ENCODE data around the gene HOXB2.

HOXB2 gene

DNA sequence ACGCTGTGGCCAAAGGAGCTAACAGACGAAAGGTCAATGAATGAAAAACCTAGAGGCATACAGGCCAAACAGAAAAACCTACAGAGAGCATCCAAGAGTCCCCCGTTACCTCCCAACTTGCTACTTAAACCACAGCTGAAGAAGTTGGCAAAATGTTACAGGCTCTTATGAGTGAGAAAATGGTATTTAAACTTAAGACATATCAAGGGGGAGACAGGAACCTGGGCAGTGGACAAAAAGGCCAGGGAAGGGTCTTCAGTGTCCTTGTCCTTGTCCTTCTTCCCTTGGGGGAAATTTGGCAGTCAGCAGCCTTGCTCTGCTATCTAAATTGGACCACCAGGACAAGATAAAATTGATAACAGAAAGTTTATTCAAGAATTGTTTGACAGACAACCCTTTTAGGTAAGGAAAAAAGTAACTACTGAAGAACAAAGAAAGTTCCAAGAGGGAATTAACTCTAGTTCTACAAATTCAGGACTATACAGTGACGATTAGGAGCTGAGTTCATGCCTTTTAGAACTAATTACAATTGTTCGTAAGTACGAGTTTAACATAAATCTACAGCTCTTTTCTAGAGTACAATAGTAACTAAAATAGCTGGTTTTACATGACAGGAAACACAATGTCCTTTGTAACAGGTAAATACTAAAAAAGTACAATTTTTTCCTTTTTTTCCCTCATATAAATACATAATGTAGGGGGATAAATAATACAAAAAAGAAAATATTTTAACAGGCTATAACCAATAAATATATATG, 3.8 kb upstream of the HOXB2 start:
- TF ChIP-seq ZC3H10 (CRISPR knock-in tag; IDR thresholded peaks at IDR 0.05): no peak
- TF ChIP-seq ARNTL (CRISPR knock-in tag; IDR thresholded peaks at IDR 0.05; ENCODE audit: borderline replicate concordance, low read depth): no peak
- TF ChIP-seq, protein P1, sequence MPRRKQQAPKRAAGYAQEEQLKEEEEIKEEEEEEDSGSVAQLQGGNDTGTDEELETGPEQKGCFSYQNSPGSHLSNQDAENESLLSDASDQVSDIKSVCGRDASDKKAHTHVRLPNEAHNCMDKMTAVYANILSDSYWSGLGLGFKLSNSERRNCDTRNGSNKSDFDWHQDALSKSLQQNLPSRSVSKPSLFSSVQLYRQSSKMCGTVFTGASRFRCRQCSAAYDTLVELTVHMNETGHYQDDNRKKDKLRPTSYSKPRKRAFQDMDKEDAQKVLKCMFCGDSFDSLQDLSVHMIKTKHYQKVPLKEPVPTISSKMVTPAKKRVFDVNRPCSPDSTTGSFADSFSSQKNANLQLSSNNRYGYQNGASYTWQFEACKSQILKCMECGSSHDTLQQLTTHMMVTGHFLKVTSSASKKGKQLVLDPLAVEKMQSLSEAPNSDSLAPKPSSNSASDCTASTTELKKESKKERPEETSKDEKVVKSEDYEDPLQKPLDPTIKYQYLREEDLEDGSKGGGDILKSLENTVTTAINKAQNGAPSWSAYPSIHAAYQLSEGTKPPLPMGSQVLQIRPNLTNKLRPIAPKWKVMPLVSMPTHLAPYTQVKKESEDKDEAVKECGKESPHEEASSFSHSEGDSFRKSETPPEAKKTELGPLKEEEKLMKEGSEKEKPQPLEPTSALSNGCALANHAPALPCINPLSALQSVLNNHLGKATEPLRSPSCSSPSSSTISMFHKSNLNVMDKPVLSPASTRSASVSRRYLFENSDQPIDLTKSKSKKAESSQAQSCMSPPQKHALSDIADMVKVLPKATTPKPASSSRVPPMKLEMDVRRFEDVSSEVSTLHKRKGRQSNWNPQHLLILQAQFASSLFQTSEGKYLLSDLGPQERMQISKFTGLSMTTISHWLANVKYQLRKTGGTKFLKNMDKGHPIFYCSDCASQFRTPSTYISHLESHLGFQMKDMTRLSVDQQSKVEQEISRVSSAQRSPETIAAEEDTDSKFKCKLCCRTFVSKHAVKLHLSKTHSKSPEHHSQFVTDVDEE (CRISPR knock-in tag; IDR thresholded peaks at IDR 0.05): no peak
- no peak for TF ChIP-seq TOX (CRISPR knock-in tag; IDR thresholded peaks at IDR 0.05; ENCODE audit: borderline replicate concordance)
- TF ChIP-seq ZNF8 (CRISPR knock-in tag; IDR thresholded peaks at IDR 0.05): no peak
- no peak for TF ChIP-seq ZFP30 (CRISPR knock-in tag; IDR thresholded peaks at IDR 0.05)
- no peak for TF ChIP-seq ZNF565 (CRISPR knock-in tag; conservative IDR thresholded peaks at IDR 0.05; ENCODE audit: low read depth)
- no peak for TF ChIP-seq ISL1 (CRISPR knock-in tag; IDR thresholded peaks at IDR 0.05)
- TF ChIP-seq, protein P2, sequence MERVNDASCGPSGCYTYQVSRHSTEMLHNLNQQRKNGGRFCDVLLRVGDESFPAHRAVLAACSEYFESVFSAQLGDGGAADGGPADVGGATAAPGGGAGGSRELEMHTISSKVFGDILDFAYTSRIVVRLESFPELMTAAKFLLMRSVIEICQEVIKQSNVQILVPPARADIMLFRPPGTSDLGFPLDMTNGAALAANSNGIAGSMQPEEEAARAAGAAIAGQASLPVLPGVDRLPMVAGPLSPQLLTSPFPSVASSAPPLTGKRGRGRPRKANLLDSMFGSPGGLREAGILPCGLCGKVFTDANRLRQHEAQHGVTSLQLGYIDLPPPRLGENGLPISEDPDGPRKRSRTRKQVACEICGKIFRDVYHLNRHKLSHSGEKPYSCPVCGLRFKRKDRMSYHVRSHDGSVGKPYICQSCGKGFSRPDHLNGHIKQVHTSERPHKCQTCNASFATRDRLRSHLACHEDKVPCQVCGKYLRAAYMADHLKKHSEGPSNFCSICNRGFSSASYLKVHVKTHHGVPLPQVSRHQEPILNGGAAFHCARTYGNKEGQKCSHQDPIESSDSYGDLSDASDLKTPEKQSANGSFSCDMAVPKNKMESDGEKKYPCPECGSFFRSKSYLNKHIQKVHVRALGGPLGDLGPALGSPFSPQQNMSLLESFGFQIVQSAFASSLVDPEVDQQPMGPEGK (CRISPR knock-in tag; IDR thresholded peaks at IDR 0.05; ENCODE audit: borderline replicate concordance): no peak
- TF ChIP-seq, protein P3, sequence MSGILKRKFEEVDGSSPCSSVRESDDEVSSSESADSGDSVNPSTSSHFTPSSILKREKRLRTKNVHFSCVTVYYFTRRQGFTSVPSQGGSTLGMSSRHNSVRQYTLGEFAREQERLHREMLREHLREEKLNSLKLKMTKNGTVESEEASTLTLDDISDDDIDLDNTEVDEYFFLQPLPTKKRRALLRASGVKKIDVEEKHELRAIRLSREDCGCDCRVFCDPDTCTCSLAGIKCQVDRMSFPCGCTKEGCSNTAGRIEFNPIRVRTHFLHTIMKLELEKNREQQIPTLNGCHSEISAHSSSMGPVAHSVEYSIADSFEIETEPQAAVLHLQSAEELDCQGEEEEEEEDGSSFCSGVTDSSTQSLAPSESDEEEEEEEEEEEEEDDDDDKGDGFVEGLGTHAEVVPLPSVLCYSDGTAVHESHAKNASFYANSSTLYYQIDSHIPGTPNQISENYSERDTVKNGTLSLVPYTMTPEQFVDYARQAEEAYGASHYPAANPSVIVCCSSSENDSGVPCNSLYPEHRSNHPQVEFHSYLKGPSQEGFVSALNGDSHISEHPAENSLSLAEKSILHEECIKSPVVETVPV (CRISPR knock-in tag; IDR thresholded peaks at IDR 0.05): no peak
- TF ChIP-seq ZNF70 (CRISPR knock-in tag; IDR thresholded peaks at IDR 0.05): no peak
- TF ChIP-seq, protein P4, sequence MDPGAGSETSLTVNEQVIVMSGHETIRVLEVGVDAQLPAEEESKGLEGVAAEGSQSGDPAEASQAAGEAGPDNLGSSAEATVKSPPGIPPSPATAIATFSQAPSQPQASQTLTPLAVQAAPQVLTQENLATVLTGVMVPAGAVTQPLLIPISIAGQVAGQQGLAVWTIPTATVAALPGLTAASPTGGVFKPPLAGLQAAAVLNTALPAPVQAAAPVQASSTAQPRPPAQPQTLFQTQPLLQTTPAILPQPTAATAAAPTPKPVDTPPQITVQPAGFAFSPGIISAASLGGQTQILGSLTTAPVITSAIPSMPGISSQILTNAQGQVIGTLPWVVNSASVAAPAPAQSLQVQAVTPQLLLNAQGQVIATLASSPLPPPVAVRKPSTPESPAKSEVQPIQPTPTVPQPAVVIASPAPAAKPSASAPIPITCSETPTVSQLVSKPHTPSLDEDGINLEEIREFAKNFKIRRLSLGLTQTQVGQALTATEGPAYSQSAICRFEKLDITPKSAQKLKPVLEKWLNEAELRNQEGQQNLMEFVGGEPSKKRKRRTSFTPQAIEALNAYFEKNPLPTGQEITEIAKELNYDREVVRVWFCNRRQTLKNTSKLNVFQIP (CRISPR knock-in tag; IDR thresholded peaks at IDR 0.05; ENCODE audit: borderline replicate concordance, low read depth): no peak
- TF ChIP-seq GLIS3 (CRISPR knock-in tag; IDR thresholded peaks at IDR 0.05): no peak
- TF ChIP-seq, protein P5, sequence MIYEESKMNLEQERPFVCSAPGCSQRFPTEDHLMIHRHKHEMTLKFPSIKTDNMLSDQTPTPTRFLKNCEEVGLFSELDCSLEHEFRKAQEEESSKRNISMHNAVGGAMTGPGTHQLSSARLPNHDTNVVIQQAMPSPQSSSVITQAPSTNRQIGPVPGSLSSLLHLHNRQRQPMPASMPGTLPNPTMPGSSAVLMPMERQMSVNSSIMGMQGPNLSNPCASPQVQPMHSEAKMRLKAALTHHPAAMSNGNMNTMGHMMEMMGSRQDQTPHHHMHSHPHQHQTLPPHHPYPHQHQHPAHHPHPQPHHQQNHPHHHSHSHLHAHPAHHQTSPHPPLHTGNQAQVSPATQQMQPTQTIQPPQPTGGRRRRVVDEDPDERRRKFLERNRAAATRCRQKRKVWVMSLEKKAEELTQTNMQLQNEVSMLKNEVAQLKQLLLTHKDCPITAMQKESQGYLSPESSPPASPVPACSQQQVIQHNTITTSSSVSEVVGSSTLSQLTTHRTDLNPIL (CRISPR knock-in tag; IDR thresholded peaks at IDR 0.05; ENCODE audit: low read depth): no peak
- TF ChIP-seq SNAI2 (CRISPR knock-in tag; IDR thresholded peaks at IDR 0.05): no peak
- TF ChIP-seq PPARA (CRISPR knock-in tag; IDR thresholded peaks at IDR 0.05; ENCODE audit: borderline replicate concordance): no peak
- TF ChIP-seq OSR1 (CRISPR knock-in tag; IDR thresholded peaks at IDR 0.05): no peak
- no peak for TF ChIP-seq ZFP3 (CRISPR knock-in tag; IDR thresholded peaks at IDR 0.05)

DNA sequence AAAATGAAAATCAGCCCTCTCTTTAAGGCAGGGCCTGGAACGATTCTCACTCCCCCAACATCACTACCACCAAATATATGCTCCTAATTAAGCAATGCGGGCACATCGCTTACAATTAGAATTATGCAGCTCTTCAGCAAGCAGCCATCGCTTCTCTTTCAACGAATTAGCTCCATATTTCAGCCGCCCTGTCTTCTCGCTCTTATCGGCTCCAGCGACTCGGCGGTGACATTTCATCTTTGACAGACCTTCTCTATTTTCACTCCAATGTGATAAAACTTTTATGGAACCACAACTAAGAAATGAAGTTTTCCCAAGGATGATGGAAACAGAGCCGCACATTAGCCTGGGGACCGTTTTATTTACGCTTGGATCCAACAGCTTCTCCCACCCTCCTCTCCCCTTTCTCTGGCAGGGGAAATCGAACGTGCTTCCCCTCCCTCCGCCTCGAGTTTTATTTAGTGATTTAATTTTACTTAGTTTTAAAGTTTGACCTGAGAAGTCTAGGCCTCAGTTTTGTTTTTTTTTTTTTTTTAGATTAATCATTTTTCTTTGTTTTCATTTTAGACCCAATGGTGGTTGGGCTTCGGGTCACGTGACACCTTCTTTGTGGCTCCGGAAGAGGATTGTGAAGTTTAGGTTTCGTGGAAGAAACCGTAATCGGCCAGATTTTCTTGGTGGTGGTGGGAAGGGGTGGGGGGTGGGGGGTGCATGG, 3.1 kb upstream of the HOXB2 start:
- ATAC-seq: no peak
- TF ChIP-seq ZC3H10 (CRISPR knock-in tag; IDR thresholded peaks at IDR 0.05) (no peak), BACH2 (CRISPR knock-in tag; IDR thresholded peaks at IDR 0.05; ENCODE audit: borderline replicate concordance) (no peak), ZNF8 (CRISPR knock-in tag; IDR thresholded peaks at IDR 0.05) (no peak), ZNF565 (CRISPR knock-in tag; conservative IDR thresholded peaks at IDR 0.05; ENCODE audit: low read depth) (no peak), RARB (CRISPR knock-in tag; IDR thresholded peaks at IDR 0.05) (no peak), OSR1 (CRISPR knock-in tag; IDR thresholded peaks at IDR 0.05) (no peak), ZFP3 (CRISPR knock-in tag; IDR thresholded peaks at IDR 0.05) (no peak), TCF4 (CRISPR knock-in tag; IDR thresholded peaks at IDR 0.05; ENCODE audit: borderline replicate concordance) (no peak), PPARA (CRISPR knock-in tag; IDR thresholded peaks at IDR 0.05; ENCODE audit: borderline replicate concordance) (no peak), GLIS3 (CRISPR knock-in tag; IDR thresholded peaks at IDR 0.05) (no peak)
- TF ChIP-seq, protein P1 (CRISPR knock-in tag; IDR thresholded peaks at IDR 0.05): no peak
- TF ChIP-seq, protein P2 (CRISPR knock-in tag; IDR thresholded peaks at IDR 0.05; ENCODE audit: borderline replicate concordance): no peak
- TF ChIP-seq, protein P3 (CRISPR knock-in tag; IDR thresholded peaks at IDR 0.05): no peak

More for the DNA sequence above, 3.8 kb upstream of the HOXB2 start:
- no peak for ATAC-seq
